Pancreas (tissue), 10 donors: ENCODE measurements around the gene OSBPL5. TPM values are rescaled to one million over a fixed set of nuclear protein-coding genes. Genes with fewer than 3 reads are reported as not detected.
"Not testable (repeated sequence)": the region's sequence is repeated elsewhere in the genome, so short reads cannot be mapped to it uniquely, and the experiment has no call there.

Experiments
- ATAC-seq, 4 donors: fragments of 200-7000 bp; cut with Tn5 transposase; one replicate each; pipeline versions ENCODE4 v1.8.0 to v1.9.1; 2020; ENCODE audit warnings: mild to moderate bottlenecking in 4 of 4, moderate library complexity in 4 of 4
- DNase-seq, 6 donors: peaks; one replicate each; pipeline ENCODE4 v3.0.0-alpha.2; 2020
- FAIRE-seq: peaks from 2 replicates; lab custom pipeline; 2012; peaks lifted over from hg19 to GRCh38; lab: Jason Lieb, UNC
- H3K27ac ChIP-seq, 4 donors: fragments of 200-600 bp; sonication (generic); 1 replicate in 3 of 4; 2 replicates in 1 of 4; pipeline versions ENCODE4 v1.5.0 to v1.8.0; 2020
- H3K27me3 ChIP-seq, 4 donors: fragments of 200-600 bp; one replicate each; pipeline ENCODE4 v1.8.0; 2021
- H3K36me3 ChIP-seq, 3 donors: fragments of 200-600 bp; sonication (generic) in 1 of 3; one replicate each; pipeline versions ENCODE4 v1.5.0 to v1.8.0; 2020 to 2021
- H3K4me1 ChIP-seq, 3 donors: fragments of 200-600 bp; one replicate each; pipeline ENCODE4 v1.8.0; 2021
- H3K4me3 ChIP-seq, 4 donors: fragments of 200-600 bp; sonication (generic) in 2 of 4; one replicate each; pipeline versions ENCODE4 v1.5.0 to v1.8.0; 2020 to 2021
- H3K9me3 ChIP-seq, 4 donors: fragments of 200-600 bp; one replicate each; pipeline ENCODE4 v1.8.0; 2021
- CTCF ChIP-seq, 4 donors: fragments of 200-600 bp; sonication (generic) in 3 of 4; IDR thresholded peaks; one replicate each; pipeline versions ENCODE4 v1.5.0 to v1.8.0; 2021; ENCODE audit warnings: antibody characterized with exemption in 4 of 4
- WGBS, 2 donors: extraction: QIAGEN DNeasy Blood & Tissue Kit; methylation state at CpG; one replicate each; pipeline ENCODE4 v1.1.7; 2013; 5-methylcytosine and 5-hydroxymethylcytosine counted together
- intact Hi-C, 3 donors: fragments of 100-400 bp; cut with DNase I; formaldehyde crosslinking; loops; one replicate each; pipeline versions ENCODE4 v1.11.1 to v1.14.2; 2022
- polyA plus RNA-seq, 2 donors: library from polyadenylated mRNA; stranded (reverse); fragments of 200-250 nt; gene quantifications; one replicate each; pipeline ENCODE4 v1.2.3, GENCODE V29; 2013
- total RNA-seq, 6 donors: library from RNA; stranded (reverse); fragmentation: NEBNext Ultra II Directional in 4 of 6; extraction: Animal tissue kit (Norgen Biotek cat#: 25700) in 4 of 6; gene quantifications; one replicate each; pipeline versions ENCODE4 v1.2.1 to v1.2.4, GENCODE V29; 2021 to 2023
- donor health status: healthy with polysubstance abuse.
- donor health status: DM: no; HTN: no; CAD: no; lungs with moderate emphysema.
- donor health status: DM: no; HTN: no; CAD: no.
- donor health status: control.
- donor health status: control.
- donor health status: Bipolar disorder and iron deficiency.
- donor health status: DM: yes; HTN: yes; CAD: no.
- donor health status: DM: no; HTN: no; CAD: no.
- donor health status: DM: no; HTN: no; CAD: no.
- donor health status: DM: yes; HTN: yes; CAD: no.

The OSBPL5 gene
- total and polyA plus RNA-seq, 8 donors = 9.8 to 16.7 (median 11.8) TPM

DNA sequence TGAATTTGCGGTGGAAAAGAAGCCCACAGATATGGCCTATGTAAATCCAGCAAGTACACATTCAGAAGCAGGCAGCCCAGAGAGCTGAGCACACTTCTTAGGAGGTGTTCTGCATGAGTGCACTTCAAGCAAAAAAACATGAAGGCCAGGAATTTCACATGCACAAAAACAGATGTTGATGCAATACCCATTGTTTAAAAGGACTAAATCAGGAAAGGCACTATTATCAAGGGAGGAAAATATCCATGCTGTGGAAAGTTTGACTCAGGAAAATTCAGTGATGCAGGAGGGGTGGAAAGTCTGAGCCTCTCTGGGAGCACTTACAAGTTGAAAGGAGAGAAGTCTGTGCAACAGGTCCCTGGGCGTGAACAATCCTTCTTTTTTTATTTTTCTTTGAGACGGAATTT is 92.1 kb downstream of the OSBPL5 start:
- WGBS, 2 donors = 82 to 90% methylated on average over 3 of the region's 3 CpGs
- Histone ChIP-seq H3K27ac (no peak overlapping the region), H3K4me3 (no peak overlapping the region), H3K9me3 (no peaks in the 10 kb centered on the region), H3K36me3 (no peaks in the 10 kb centered on the region), H3K4me1 (peaks cover 0 to 10% (median 0%) of the 10 kb centered on the region in 3 donors), H3K27me3 (no peaks in the 10 kb centered on the region)
- DNase-seq (no peak), ATAC-seq (no peak), FAIRE-seq (no peak)
- intact Hi-C loops = no loop called here
- no peak for TF ChIP-seq CTCF (IDR thresholded peaks at IDR 0.05)

DNA sequence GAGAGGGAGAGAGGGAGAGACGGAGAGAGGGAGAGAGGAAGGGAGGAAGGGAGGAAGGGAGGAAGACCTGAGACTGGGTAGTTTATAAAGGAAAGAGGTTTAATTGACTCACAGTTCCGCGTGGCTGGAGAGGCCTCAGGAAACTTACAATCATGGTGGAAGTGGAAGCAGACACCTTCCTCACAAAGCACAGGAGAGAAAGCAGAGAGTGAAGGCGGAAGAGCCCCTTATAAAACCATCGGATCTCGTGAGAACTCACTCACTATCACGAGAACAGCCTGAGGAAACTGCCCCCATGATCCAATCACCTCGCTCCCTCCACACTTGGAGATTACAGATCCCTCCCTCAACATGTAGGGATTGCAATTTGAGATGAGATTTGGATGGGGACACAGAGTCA is 95.7 kb downstream of the OSBPL5 start:
- no peaks in the 10 kb centered on the region for H3K4me1 ChIP-seq
- DNase-seq (no peak), ATAC-seq (no peak), FAIRE-seq (no peak)
- no peaks in the 10 kb centered on the region for H3K9me3 ChIP-seq
- no peaks in the 10 kb centered on the region for H3K27me3 ChIP-seq
- intact Hi-C loops = no loop called here
- 82 to 84% methylated on average over 7 of the region's 8 CpGs for WGBS, 2 donors
- H3K27ac ChIP-seq = no peak overlapping the region
- H3K4me3 ChIP-seq = no peak overlapping the region
- H3K36me3 ChIP-seq = no peaks in the 10 kb centered on the region
- TF ChIP-seq CTCF (IDR thresholded peaks at IDR 0.05) = no peak

GRCh38 chr11:3066308-3066707 is 98.8 kb downstream of the OSBPL5 start:
- H3K9me3 ChIP-seq, FAIRE-seq, intact Hi-C loops, H3K36me3 ChIP-seq, H3K4me1 ChIP-seq, H3K4me3 ChIP-seq, ATAC-seq, DNase-seq, H3K27me3 ChIP-seq, H3K27ac ChIP-seq: not testable (repeated sequence)
- 90 to 91% methylated on average over 3 of the region's 3 CpGs for WGBS, 2 donors

- DNase-seq, intact Hi-C loops, H3K4me3 ChIP-seq, H3K9me3 ChIP-seq, H3K4me1 ChIP-seq, H3K27me3 ChIP-seq, H3K27ac ChIP-seq, ATAC-seq, FAIRE-seq, H3K36me3 ChIP-seq: not testable (repeated sequence)
- 81 to 87% methylated on average over 6 of the region's 6 CpGs for WGBS, 2 donors
Observed at GRCh38 chr11:3064709-3065108, 100.4 kb downstream of the OSBPL5 start.

- DNase-seq, ATAC-seq, H3K27ac ChIP-seq, H3K27me3 ChIP-seq, H3K4me1 ChIP-seq, H3K9me3 ChIP-seq, FAIRE-seq, H3K4me3 ChIP-seq, intact Hi-C loops, H3K36me3 ChIP-seq: not testable (repeated sequence)
- WGBS, 2 donors = 78 to 80% methylated on average over 8 of the region's 8 CpGs
Observed at GRCh38 chr11:3063876-3064275, 101.2 kb downstream of the OSBPL5 start.

DNA sequence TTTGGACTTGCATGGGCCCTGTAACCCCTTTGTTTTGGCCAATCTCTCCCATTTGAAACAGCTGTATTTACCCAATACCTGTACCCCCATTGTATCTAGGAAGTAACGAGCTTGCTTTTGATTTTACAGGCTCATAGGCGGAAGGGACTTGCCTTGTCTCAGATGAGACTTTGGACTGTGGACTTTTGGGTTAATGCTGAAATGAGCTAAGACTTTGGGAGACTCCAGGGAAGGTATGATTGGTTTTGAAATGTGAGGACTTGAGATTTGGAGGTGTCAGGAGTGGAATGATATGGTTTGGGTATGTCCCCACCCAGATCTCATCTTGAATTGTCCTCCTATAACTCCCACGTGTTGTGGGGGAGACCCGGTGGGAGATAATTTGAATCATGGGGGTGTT is 101.7 kb downstream of the OSBPL5 start:
- FAIRE-seq, H3K36me3 ChIP-seq, H3K27ac ChIP-seq, ATAC-seq, intact Hi-C loops, DNase-seq, H3K27me3 ChIP-seq, H3K9me3 ChIP-seq, H3K4me1 ChIP-seq, H3K4me3 ChIP-seq: not testable (repeated sequence)
- 86 to 87% methylated on average over 4 of the region's 4 CpGs for WGBS, 2 donors

GRCh38 chr11:3060436-3061025 is 104.6 kb downstream of the OSBPL5 start:
- Histone ChIP-seq H3K27me3 (no peaks in the 10 kb centered on the region), H3K36me3 (no peaks in the 10 kb centered on the region), H3K9me3 (no peaks in the 10 kb centered on the region), H3K4me1 (peaks cover 0 to 7% (median 0%) of the 10 kb centered on the region in 3 donors), H3K27ac (no peak overlapping the region), H3K4me3 (no peak overlapping the region)
- FAIRE-seq (no peak), DNase-seq (peak in 1 of 6 donors; percentile 37), ATAC-seq (no peak)
- intact Hi-C loops = no loop called here
- no peak for TF ChIP-seq CTCF (IDR thresholded peaks at IDR 0.05)
- WGBS, 2 donors = 73 to 79% methylated on average over 11 of the region's 11 CpGs
